Endodermal cell (in vitro differentiated cells): ENCODE measurements around the gene NAXE. TPM values are rescaled to one million over a fixed set of nuclear protein-coding genes. Genes with fewer than 3 reads are reported as not detected.

Experiments used
- DNase-seq: peaks from one replicate; pipeline ENCODE4 v3.0.0-alpha.2; 2017
- H3K27ac ChIP-seq: 2 replicates; pipeline ENCODE4 v1.5.1; 2013; ENCODE audit warnings: mild to moderate bottlenecking, low read depth, low read length, moderate library complexity
- H3K27me3 ChIP-seq: 2 replicates; pipeline ENCODE4 v1.6.1; 2013; ENCODE audit warnings: mild to moderate bottlenecking, low read length, moderate library complexity; ENCODE audit not compliant: insufficient read depth, control insufficient read depth, poor library complexity, severe bottlenecking
- H3K36me3 ChIP-seq: 2 replicates; pipeline ENCODE4 v1.7.0; 2013; ENCODE audit warnings: mild to moderate bottlenecking, low read length, moderate library complexity; ENCODE audit not compliant: control insufficient read depth, insufficient read depth
- H3K4me1 ChIP-seq: one replicate; pipeline ENCODE4 v1.7.0; 2013; ENCODE audit warnings: low read length; ENCODE audit not compliant: control insufficient read depth, insufficient read depth
- H3K4me3 ChIP-seq: 2 replicates; pipeline ENCODE4 v1.5.1; 2013; ENCODE audit warnings: mild to moderate bottlenecking, low read length, moderate library complexity
- H3K9ac ChIP-seq: 2 replicates; pipeline ENCODE4 v1.6.1; 2013; ENCODE audit warnings: mild to moderate bottlenecking, low read length, moderate library complexity; ENCODE audit not compliant: poor library complexity, severe bottlenecking; ENCODE audit errors: extremely low read depth
- H3K9me3 ChIP-seq: 2 replicates; pipeline ENCODE4 v1.6.1; 2013; ENCODE audit warnings: mild to moderate bottlenecking, low read length, moderate library complexity; ENCODE audit not compliant: control insufficient read depth
- H3K27ac Mint-ChIP-seq: 2 replicates; pipeline ENCODE4 v1.8.0; 2020; ENCODE audit warnings: mixed read lengths
- H3K27me3 Mint-ChIP-seq: 2 replicates; pipeline ENCODE4 v1.8.0; 2021; ENCODE audit warnings: mild to moderate bottlenecking, mixed read lengths; ENCODE audit not compliant: insufficient read depth
- H3K36me3 Mint-ChIP-seq: 2 replicates; pipeline ENCODE4 v1.8.0; 2020; ENCODE audit warnings: low read depth, mixed read lengths
- H3K4me1 Mint-ChIP-seq: 2 replicates; pipeline ENCODE4 v1.8.0; 2020; ENCODE audit warnings: mixed read lengths
- H3K4me3 Mint-ChIP-seq: 2 replicates; pipeline ENCODE4 v1.8.0; 2020; ENCODE audit warnings: mild to moderate bottlenecking, moderate library complexity, mixed read lengths
- H3K9me3 Mint-ChIP-seq: 2 replicates; pipeline ENCODE4 v1.8.0; 2020; ENCODE audit warnings: mild to moderate bottlenecking, mixed read lengths
- WGBS, 2 experiments: methylation state at CpG; one replicate each; pipeline versions ENCODE4 v1.1.5 to v1.1.7; 2013; ENCODE audit warnings: missing lambda C conversion rate in 2 of 2, mixed read lengths in 1 of 2; ENCODE audit not compliant: insufficient coverage in 1 of 2, insufficient read length in 1 of 2; 5-methylcytosine and 5-hydroxymethylcytosine counted together
- total RNA-seq, 2 donors: library from RNA; stranded (reverse); fragmentation: NEBNext Ultra II Directional in 1 of 2; extraction: Animal tissue kit (Norgen Biotek cat#: 25700) in 1 of 2; gene quantifications; 2 replicates in 1 of 2; 3 replicates in 1 of 2; pipeline ENCODE4 v1.2.1, GENCODE V29; 2021
- TF ChIP-seq, protein P1 (sequence below): fragments of 200-600 bp; sonication (generic); conservative IDR thresholded peaks from 2 replicates; pipeline ENCODE4 v1.5.0; 2021; ENCODE audit warnings: antibody characterized with exemption, mild to moderate bottlenecking

NAXE gene
- total RNA-seq, 2 donors from 2014 or later: 96.0 to 129 TPM

DNA sequence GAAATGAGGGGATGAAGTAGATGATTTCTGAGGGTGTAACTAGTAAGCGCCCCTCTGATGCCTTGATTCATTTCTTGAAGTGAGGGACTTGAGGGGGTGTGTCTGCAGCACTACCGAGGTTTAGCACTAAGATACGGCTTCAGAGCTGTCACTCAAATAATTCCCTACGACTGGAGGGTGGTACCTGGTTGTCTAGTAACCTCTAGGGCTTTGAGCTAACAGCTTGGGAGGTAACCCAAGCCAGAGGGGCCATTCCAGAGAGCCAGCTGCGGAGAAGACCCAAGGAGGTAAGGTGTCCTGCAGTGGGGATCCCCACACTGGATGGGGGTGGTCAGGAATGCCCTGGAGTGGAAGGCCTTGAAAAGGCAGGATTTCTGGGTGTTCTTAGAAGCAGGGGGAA lies 12.1 kb upstream of the NAXE start, which contains the start of gene TTC24:
Gene TTC24 (plus strand): TSS at position 252 of the 400 bp plus-strand sequence. CDS start 1,642 bp downstream, outside the sequence.
- H3K9me3 Mint-ChIP-seq: no peaks in the 10 kb centered on the region
- Histone ChIP-seq H3K27me3 (no peaks in the 10 kb centered on the region), H3K4me1 (no peaks in the 10 kb centered on the region), H3K27ac (no peak within 1 kb of the TSS), H3K9ac (no peak within 1 kb of the TSS), H3K4me3 (no peak within 1 kb of the TSS), H3K36me3 (no peaks in the 10 kb centered on the region), H3K9me3 (no peaks in the 10 kb centered on the region)
- no peak within 1 kb of the TSS for H3K27ac Mint-ChIP-seq
- TF ChIP-seq, protein P1, sequence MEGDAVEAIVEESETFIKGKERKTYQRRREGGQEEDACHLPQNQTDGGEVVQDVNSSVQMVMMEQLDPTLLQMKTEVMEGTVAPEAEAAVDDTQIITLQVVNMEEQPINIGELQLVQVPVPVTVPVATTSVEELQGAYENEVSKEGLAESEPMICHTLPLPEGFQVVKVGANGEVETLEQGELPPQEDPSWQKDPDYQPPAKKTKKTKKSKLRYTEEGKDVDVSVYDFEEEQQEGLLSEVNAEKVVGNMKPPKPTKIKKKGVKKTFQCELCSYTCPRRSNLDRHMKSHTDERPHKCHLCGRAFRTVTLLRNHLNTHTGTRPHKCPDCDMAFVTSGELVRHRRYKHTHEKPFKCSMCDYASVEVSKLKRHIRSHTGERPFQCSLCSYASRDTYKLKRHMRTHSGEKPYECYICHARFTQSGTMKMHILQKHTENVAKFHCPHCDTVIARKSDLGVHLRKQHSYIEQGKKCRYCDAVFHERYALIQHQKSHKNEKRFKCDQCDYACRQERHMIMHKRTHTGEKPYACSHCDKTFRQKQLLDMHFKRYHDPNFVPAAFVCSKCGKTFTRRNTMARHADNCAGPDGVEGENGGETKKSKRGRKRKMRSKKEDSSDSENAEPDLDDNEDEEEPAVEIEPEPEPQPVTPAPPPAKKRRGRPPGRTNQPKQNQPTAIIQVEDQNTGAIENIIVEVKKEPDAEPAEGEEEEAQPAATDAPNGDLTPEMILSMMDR: no peak
- peaks cover 5% of the 10 kb centered on the region for H3K27me3 Mint-ChIP-seq
- H3K4me1 Mint-ChIP-seq: peaks cover 3% of the 10 kb centered on the region
- no peak within 1 kb of the TSS for H3K4me3 Mint-ChIP-seq
- no peak for DNase-seq
- H3K36me3 Mint-ChIP-seq: no peaks in the 10 kb centered on the region
- WGBS, 2 experiments: 79 to 92% methylated on average over 4 to 5 of the region's 5 CpGs

DNA sequence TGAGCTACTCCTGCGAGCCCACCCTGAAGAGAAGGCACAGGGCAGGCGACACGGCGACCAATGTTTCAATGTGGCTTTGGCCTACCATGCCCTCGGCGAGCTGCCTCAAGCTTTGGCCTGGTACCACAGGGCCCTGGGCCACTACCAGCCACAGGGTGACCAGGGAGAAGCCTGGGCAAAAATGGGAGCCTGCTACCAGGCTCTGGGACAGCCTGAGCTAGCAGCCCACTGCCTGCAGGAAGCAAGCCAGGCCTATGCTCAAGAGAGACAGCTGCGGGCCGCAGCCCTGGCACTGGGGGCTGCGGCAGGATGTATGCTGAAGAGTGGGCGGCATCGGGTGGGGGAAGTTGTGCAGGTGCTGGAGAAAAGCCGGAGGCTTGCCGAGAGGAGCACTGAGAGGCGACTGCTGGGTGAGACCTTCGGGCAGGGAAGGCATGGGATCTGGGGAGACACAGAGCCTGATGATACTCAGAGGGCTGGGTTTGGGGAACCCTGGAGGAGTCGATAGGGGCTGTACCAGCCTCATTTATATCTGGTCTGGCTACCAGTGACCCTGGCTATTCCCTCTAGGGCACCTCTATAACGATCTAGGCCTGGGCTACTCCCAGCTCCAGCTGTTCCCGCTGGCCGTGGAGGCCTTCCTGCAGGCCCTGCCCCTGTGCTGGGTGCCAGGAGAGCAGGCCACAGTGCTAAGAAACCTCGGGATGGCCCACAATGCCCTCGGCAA lies 9.8 kb upstream of the NAXE start:
- H3K36me3 Mint-ChIP-seq: no peaks in the 10 kb centered on the region
- TF ChIP-seq, protein P1: no peak
- no peaks in the 10 kb centered on the region for H3K4me1 ChIP-seq
- no peaks in the 10 kb centered on the region for H3K36me3 ChIP-seq
- peaks cover 8% of the 10 kb centered on the region for H3K4me1 Mint-ChIP-seq
- no peak overlapping the region for H3K4me3 ChIP-seq
- H3K27me3 Mint-ChIP-seq: peaks cover 6% of the 10 kb centered on the region
- no peaks in the 10 kb centered on the region for H3K27me3 ChIP-seq
- H3K4me3 Mint-ChIP-seq: no peak overlapping the region
- no peak overlapping the region for H3K27ac Mint-ChIP-seq
- H3K9me3 ChIP-seq: no peaks in the 10 kb centered on the region
- no peak overlapping the region for H3K27ac ChIP-seq
- H3K9ac ChIP-seq: no peak overlapping the region
- WGBS, 2 experiments: 90 to 96% methylated on average over 18 to 21 of the region's 21 CpGs
- DNase-seq: no peak
- no peaks in the 10 kb centered on the region for H3K9me3 Mint-ChIP-seq

DNA sequence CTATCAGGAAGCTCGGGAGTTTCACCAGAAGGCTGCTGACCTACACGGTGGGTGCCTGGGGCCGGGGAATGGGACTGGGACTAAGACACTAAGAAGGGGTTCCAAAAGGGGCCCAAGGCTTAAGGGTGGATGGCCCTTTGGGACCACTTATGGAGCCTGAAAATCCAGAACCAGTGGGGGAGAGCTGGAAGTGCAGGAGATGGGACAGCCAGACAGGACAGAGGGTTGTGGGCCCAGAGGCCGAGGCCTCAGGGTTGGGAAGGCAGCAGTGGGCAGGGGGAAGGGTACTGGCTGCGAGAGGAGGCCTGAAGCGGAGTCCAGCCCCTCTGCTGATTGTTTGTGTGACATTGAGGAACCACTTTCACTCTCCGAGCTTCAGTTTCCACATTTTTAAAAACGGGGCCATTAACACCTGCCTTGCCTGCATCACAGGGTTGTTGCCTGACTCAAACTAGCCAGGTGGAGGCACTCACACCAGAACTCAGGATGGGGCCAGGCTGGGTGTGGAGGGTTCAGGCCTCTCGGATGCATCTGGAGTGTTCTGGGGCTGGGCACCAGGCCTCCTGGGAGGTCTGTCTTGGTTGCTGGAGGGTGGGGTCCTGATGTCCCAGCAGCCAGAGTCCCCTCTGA lies 9.1 kb upstream of the NAXE start:
- no peaks in the 10 kb centered on the region for H3K36me3 ChIP-seq
- H3K9me3 Mint-ChIP-seq: no peaks in the 10 kb centered on the region
- no peak overlapping the region for H3K9ac ChIP-seq
- H3K27ac ChIP-seq: no peak overlapping the region
- WGBS, 2 experiments: 89 to 97% methylated on average over 5 to 9 of the region's 9 CpGs
- peak; percentile 58 for DNase-seq
- H3K36me3 Mint-ChIP-seq: no peaks in the 10 kb centered on the region
- H3K27ac Mint-ChIP-seq: no peak overlapping the region
- no peaks in the 10 kb centered on the region for H3K9me3 ChIP-seq
- no peak overlapping the region for H3K4me3 Mint-ChIP-seq
- H3K4me1 Mint-ChIP-seq: peaks cover 8% of the 10 kb centered on the region
- H3K27me3 ChIP-seq: no peaks in the 10 kb centered on the region
- H3K4me1 ChIP-seq: no peaks in the 10 kb centered on the region
- TF ChIP-seq, protein P1: no peak
- no peak overlapping the region for H3K4me3 ChIP-seq
- peaks cover 6% of the 10 kb centered on the region for H3K27me3 Mint-ChIP-seq
